Measurements from ENCODE around the gene STRIT1. TPM values are rescaled to one million over a fixed set of nuclear protein-coding genes. Genes with fewer than 3 reads are reported as not detected.

The STRIT1 gene
- polyA plus RNA-seq, 1 donor from 2014 or later: 1.2 TPM

DNA sequence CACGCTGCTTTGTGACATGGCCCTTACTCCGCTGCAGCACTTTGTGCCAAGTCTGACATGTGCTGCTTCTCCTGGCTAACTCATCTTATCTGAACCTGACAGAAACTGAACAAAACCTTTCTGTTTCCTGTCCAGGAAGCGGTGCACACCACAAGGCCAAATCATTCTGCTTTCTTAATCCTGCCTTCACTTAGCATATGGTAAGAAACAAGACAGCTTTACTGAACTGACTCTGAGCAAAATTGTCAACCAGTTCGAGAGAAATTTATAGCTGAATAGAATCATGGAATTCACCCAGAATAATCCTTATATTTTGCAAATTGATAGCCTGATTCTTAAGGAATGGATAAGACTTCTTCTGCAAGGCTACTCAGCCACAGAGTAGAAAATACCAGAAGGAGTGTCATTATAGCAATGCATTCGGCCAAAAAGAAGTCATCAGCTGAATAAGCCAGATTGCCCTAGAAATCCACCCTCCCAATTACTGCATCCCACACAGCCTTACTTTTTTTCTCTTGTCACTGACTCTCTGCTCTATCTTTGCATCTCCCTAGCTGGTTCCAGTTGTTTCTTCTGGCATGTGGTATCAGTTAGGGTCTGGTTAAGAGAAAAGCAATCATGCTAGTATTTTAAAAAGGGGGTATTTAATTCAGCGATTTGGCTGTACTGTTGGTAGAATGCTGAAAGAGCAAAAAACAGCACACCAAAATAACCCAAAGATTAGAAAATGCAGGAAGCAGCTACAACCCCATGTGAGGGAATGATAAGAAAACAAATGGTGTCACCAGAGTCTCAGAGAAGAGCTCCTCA, 41.6 kb upstream of the STRIT1 start:
- Histone ChIP-seq H3K4me2 (ENCODE audit: low read length) (no peak overlapping the region), H3K27me3 (ENCODE audit: insufficient read depth, low read depth, low read length) (no peaks in the 10 kb centered on the region), H3K9me3 (ENCODE audit: low read length) (no peaks in the 10 kb centered on the region), H3K4me3 (ENCODE audit: low read length) (no peak overlapping the region), H3K9ac (ENCODE audit: low read length) (no peak overlapping the region), H3K9me2 (ENCODE audit: insufficient read depth, low read length) (no peaks in the 10 kb centered on the region), H3K79me2 (replicated peaks; ENCODE audit: insufficient read depth, low read length) (no peaks in the 10 kb centered on the region), H2AFZ (ENCODE audit: low read depth, low read length) (no peak overlapping the region), H3K36me3 (ENCODE audit: insufficient read depth, low read length) (no peaks in the 10 kb centered on the region), H3K27ac (ENCODE audit: low read length) (no peak overlapping the region), H3F3A (ENCODE audit: insufficient read depth, low read length, poor library complexity, severe bottlenecking) (no peaks in the 10 kb centered on the region), H4K20me1 (ENCODE audit: insufficient read depth) (no peaks in the 10 kb centered on the region)
- TF ChIP-seq EZH2 (IDR thresholded peaks at IDR 0.05; ENCODE audit: borderline replicate concordance, insufficient read depth, low read length, poor library complexity, severe bottlenecking) (no peak), MXI1 (conservative IDR thresholded peaks at IDR 0.05; ENCODE audit: poor library complexity, severe bottlenecking) (no peak), SMC3 (conservative IDR thresholded peaks at IDR 0.05; ENCODE audit: poor library complexity) (no peak), REST (IDR thresholded peaks at IDR 0.05; ENCODE audit: borderline replicate concordance) (no peak), RAD21 (conservative IDR thresholded peaks at IDR 0.05) (no peak), POLR2AphosphoS5 (IDR thresholded peaks at IDR 0.05) (no peak), TAF1 (IDR thresholded peaks at IDR 0.05; ENCODE audit: low read depth) (no peak), EP300 (conservative IDR thresholded peaks at IDR 0.05; ENCODE audit: poor library complexity, severe bottlenecking) (no peak)
- TF ChIP-seq, protein P1, sequence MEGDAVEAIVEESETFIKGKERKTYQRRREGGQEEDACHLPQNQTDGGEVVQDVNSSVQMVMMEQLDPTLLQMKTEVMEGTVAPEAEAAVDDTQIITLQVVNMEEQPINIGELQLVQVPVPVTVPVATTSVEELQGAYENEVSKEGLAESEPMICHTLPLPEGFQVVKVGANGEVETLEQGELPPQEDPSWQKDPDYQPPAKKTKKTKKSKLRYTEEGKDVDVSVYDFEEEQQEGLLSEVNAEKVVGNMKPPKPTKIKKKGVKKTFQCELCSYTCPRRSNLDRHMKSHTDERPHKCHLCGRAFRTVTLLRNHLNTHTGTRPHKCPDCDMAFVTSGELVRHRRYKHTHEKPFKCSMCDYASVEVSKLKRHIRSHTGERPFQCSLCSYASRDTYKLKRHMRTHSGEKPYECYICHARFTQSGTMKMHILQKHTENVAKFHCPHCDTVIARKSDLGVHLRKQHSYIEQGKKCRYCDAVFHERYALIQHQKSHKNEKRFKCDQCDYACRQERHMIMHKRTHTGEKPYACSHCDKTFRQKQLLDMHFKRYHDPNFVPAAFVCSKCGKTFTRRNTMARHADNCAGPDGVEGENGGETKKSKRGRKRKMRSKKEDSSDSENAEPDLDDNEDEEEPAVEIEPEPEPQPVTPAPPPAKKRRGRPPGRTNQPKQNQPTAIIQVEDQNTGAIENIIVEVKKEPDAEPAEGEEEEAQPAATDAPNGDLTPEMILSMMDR (IDR thresholded peaks at IDR 0.05; ENCODE audit: poor library complexity, severe bottlenecking): no peak

DNA sequence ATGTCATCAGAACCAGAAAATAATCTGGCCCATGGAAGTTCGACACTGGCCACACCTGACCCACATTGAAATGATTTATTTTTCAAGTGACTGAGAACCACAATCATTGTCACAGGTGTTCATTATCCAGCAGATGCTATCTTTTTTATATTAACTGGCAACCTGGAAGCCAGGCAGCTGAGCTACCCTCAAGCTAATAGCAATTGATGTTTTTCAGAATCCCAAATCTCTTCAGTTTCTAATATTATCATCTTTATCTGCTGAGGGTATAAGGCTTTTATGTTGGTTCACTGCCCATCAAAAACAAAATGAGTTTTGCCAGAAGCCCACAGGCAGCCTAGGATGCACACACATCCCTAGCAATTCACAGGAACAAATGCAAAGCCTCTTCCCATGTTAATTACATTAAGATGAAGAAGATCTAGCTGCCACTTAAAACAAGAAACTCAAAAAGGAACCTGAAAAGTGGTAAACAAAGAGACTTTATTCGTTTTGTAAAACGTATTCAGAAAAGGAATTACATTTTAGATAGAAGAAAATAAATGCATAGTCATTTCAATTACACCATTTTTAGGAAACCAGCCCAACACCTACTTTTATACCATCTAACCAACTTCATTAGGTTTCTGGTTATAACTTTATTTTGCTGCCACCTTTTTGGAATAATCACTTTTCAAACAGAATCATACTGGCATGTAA, 40.9 kb upstream of the STRIT1 start:
- Histone ChIP-seq H3K9ac (ENCODE audit: low read length) (no peak overlapping the region), H3F3A (ENCODE audit: insufficient read depth, low read length, poor library complexity, severe bottlenecking) (no peaks in the 10 kb centered on the region), H4K20me1 (ENCODE audit: insufficient read depth) (no peaks in the 10 kb centered on the region), H3K9me3 (ENCODE audit: low read length) (no peaks in the 10 kb centered on the region), H3K79me2 (replicated peaks; ENCODE audit: insufficient read depth, low read length) (no peaks in the 10 kb centered on the region), H3K4me3 (ENCODE audit: low read length) (no peak overlapping the region), H2AFZ (ENCODE audit: low read depth, low read length) (no peak overlapping the region), H3K27ac (ENCODE audit: low read length) (no peak overlapping the region), H3K36me3 (ENCODE audit: insufficient read depth, low read length) (no peaks in the 10 kb centered on the region), H3K9me2 (ENCODE audit: insufficient read depth, low read length) (no peaks in the 10 kb centered on the region), H3K4me2 (ENCODE audit: low read length) (no peak overlapping the region), H3K27me3 (ENCODE audit: insufficient read depth, low read depth, low read length) (no peaks in the 10 kb centered on the region)
- TF ChIP-seq, protein P1 (IDR thresholded peaks at IDR 0.05; ENCODE audit: poor library complexity, severe bottlenecking): no peak
- TF ChIP-seq SMC3 (conservative IDR thresholded peaks at IDR 0.05; ENCODE audit: poor library complexity) (no peak), POLR2AphosphoS5 (IDR thresholded peaks at IDR 0.05) (no peak), TAF1 (IDR thresholded peaks at IDR 0.05; ENCODE audit: low read depth) (no peak), EZH2 (IDR thresholded peaks at IDR 0.05; ENCODE audit: borderline replicate concordance, insufficient read depth, low read length, poor library complexity, severe bottlenecking) (no peak), REST (IDR thresholded peaks at IDR 0.05; ENCODE audit: borderline replicate concordance) (no peak), EP300 (conservative IDR thresholded peaks at IDR 0.05; ENCODE audit: poor library complexity, severe bottlenecking) (no peak), RAD21 (conservative IDR thresholded peaks at IDR 0.05) (no peak), MXI1 (conservative IDR thresholded peaks at IDR 0.05; ENCODE audit: poor library complexity, severe bottlenecking) (no peak)

Measured in neural cell (in vitro differentiated cells).